ENCODE measurements around the gene LILRB2.
A peak's percentile ranks its signal among the peaks of the same experiment; 100 is the strongest.
"Not testable (repeated sequence)": the region's sequence is repeated elsewhere in the genome, so short reads cannot be mapped to it uniquely, and the experiment has no call there.

LILRB2 gene

GRCh38 chr19:54271587-54271986, 9.3 kb downstream of the LILRB2 start:
- DNase-seq (ENCODE audit: low read depth), result not testable (repeated sequence)

GRCh38 chr19:54271106-54271505, 9.8 kb downstream of the LILRB2 start:
- DNase-seq (ENCODE audit: low read depth), result no peak

GRCh38 chr19:54268936-54269335, 12.0 kb downstream of the LILRB2 start:
- DNase-seq (ENCODE audit: low read depth), result no peak

GRCh38 chr19:54266133-54266532, 14.8 kb downstream of the LILRB2 start:
- DNase-seq (ENCODE audit: low read depth), result peak; percentile 47

GRCh38 chr19:54262470-54262869, 18.4 kb downstream of the LILRB2 start:
- DNase-seq (ENCODE audit: low read depth), result no peak

GRCh38 chr19:54262066-54262465, 18.8 kb downstream of the LILRB2 start:
- no peak for DNase-seq (ENCODE audit: low read depth)

- DNase-seq (ENCODE audit: low read depth), result no peak
Measured at GRCh38 chr19:54257116-54257480, 23.8 kb downstream of the LILRB2 start, which contains the start of gene LILRB5. Gene LILRB5, minus strand, starts transcription at chr19:54257273. Its CDS starts 80 bp downstream, at chr19:54257193.

GRCh38 chr19:54256250-54257115, 24.4 kb downstream of the LILRB2 start:
- no peak for DNase-seq (ENCODE audit: low read depth)

GRCh38 chr19:54255105-54255775, 25.7 kb downstream of the LILRB2 start:
- no peak for DNase-seq (ENCODE audit: low read depth)

GRCh38 chr19:54254195-54254906, 26.6 kb downstream of the LILRB2 start:
- DNase-seq (ENCODE audit: low read depth), result no peak

- no peak for DNase-seq (ENCODE audit: low read depth)
Measured at GRCh38 chr19:54253331-54254194, 27.3 kb downstream of the LILRB2 start.

GRCh38 chr19:54252845-54253244, 28.1 kb downstream of the LILRB2 start:
- no peak for DNase-seq (ENCODE audit: low read depth)

- DNase-seq (ENCODE audit: low read depth), result no peak
Measured at GRCh38 chr19:54252243-54252642, 28.7 kb downstream of the LILRB2 start.

- DNase-seq (ENCODE audit: low read depth), result no peak
Measured at GRCh38 chr19:54248016-54248601, 32.8 kb downstream of the LILRB2 start.

- DNase-seq (ENCODE audit: low read depth), result no peak
Measured at GRCh38 chr19:54247106-54247930, 33.6 kb downstream of the LILRB2 start.

- DNase-seq (ENCODE audit: low read depth), result no peak
Measured at GRCh38 chr19:54245936-54246335, 35.0 kb downstream of the LILRB2 start.

GRCh38 chr19:54243809-54244208, 37.1 kb downstream of the LILRB2 start:
- DNase-seq (ENCODE audit: low read depth), result not testable (repeated sequence)

GRCh38 chr19:54242646-54243045, 38.3 kb downstream of the LILRB2 start, which contains the start of gene LILRA6:
Gene LILRA6, minus strand, starts transcription at chr19:54242790.
- not testable (repeated sequence) for DNase-seq (ENCODE audit: low read depth)

GRCh38 chr19:54242234-54242633, 38.7 kb downstream of the LILRB2 start:
- not testable (repeated sequence) for DNase-seq (ENCODE audit: low read depth)
